Ishikawa (cell line): ENCODE measurements around the gene DLEC1.

Source experiments
- CEBPB ChIP-seq: IDR thresholded peaks from 2 replicates; pipeline ENCODE4 v1.6.1; 2012
- CREB1 ChIP-seq: IDR thresholded peaks from 2 replicates; pipeline ENCODE4 v1.6.1; 2012; ENCODE audit warnings: low read depth
- EP300 ChIP-seq: IDR thresholded peaks from 2 replicates; pipeline ENCODE4 v1.6.1; 2012; ENCODE audit warnings: borderline replicate concordance
- RAD21 ChIP-seq: IDR thresholded peaks from 2 replicates; pipeline ENCODE4 v1.6.1; 2012; ENCODE audit warnings: low read depth
- YY1 ChIP-seq: IDR thresholded peaks from 2 replicates; pipeline ENCODE4 v1.6.1; 2012; ENCODE audit warnings: low read depth
- TF ChIP-seq, protein P1 (sequence below): IDR thresholded peaks from 2 replicates; pipeline ENCODE4 v1.6.1; 2012

DNA sequence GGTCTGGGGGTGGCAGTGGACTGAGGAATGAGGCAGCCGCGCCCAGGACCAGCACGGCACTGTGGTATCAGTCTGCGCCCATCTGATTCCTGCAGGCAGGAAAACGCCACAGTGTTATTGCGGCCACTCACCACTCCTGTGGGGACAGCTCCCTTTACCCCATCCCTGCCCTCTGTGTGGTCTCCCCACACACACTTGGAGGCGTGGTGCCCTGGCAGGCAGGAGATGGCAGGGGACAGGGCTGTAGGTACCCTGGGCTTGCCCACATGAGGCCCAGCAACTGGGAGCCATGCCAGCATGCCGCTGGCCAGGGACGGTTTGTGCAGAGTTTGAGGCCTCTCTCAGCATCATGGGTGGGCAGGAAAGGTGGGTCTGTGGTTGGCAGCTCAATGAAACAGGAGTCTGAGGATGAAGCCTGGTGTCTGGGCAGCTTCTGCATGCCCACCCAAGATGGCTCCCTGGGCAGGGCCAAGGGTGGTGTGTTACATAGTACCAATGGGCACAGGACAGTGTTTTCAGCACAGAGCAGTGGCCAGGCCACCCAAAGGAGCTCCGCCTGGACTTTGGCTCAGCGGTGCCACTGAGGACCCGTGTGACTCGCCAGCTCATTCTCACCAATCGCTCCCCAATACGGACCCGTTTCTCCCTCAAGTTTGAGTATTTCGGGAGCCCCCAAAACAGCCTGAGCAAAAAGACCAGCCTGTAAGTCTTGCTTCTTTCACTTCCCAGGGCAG lies 70.7 kb downstream of the DLEC1 start:
- no peak for TF ChIP-seq CEBPB
- no peak for TF ChIP-seq YY1
- TF ChIP-seq EP300: no peak
- TF ChIP-seq, protein P1, sequence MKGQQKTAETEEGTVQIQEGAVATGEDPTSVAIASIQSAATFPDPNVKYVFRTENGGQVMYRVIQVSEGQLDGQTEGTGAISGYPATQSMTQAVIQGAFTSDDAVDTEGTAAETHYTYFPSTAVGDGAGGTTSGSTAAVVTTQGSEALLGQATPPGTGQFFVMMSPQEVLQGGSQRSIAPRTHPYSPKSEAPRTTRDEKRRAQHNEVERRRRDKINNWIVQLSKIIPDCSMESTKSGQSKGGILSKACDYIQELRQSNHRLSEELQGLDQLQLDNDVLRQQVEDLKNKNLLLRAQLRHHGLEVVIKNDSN: no peak
- no peak for TF ChIP-seq CREB1
- no peak for TF ChIP-seq RAD21
